Measurements from ENCODE around the gene ZNF628.
"Not testable (repeated sequence)": the region's sequence is repeated elsewhere in the genome, so short reads cannot be mapped to it uniquely, and the experiment has no call there.

Gene ZNF628

DNA sequence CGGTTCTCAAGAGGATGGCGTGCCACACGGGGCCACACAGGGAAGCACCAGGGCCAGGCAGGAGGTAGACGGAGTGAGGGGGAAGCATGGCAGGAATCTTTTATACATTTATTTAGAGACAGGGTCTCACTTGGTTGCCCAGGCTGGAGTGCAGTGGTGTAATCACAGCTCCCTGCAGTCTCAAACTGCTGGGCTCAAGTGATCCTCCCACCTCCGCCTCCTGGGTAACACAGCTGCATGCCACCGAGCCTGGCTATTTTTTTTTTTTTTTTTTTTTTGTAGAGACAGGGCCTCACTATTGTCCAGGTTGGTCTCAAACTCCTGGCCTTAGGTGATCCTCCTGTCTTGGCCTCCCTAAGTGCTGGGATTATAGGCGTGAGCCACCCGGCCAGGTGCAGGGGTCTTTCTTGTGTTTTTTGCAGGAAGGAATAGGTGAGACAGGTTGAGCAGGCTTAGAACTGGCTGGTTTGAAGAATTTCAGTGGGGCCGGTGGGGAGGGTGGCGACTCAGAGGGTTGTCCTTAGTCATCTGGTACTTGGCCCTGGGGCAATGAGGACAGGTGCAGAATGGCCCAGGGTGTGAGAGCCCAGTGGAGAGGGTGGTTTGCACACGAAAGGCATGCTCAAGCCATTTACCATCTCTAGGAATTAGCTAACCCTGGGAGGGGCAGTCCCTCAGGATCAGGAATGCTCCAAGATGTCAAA is 19.4 kb downstream of the ZNF628 start:
- TF ChIP-seq, protein P1, sequence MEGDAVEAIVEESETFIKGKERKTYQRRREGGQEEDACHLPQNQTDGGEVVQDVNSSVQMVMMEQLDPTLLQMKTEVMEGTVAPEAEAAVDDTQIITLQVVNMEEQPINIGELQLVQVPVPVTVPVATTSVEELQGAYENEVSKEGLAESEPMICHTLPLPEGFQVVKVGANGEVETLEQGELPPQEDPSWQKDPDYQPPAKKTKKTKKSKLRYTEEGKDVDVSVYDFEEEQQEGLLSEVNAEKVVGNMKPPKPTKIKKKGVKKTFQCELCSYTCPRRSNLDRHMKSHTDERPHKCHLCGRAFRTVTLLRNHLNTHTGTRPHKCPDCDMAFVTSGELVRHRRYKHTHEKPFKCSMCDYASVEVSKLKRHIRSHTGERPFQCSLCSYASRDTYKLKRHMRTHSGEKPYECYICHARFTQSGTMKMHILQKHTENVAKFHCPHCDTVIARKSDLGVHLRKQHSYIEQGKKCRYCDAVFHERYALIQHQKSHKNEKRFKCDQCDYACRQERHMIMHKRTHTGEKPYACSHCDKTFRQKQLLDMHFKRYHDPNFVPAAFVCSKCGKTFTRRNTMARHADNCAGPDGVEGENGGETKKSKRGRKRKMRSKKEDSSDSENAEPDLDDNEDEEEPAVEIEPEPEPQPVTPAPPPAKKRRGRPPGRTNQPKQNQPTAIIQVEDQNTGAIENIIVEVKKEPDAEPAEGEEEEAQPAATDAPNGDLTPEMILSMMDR (IDR thresholded peaks at IDR 0.05; ENCODE audit: borderline replicate concordance, insufficient read depth, low read depth, low read length): no peak
- H3K4me3 ChIP-seq (ENCODE audit: low read depth, low read length): no peak overlapping the region

DNA sequence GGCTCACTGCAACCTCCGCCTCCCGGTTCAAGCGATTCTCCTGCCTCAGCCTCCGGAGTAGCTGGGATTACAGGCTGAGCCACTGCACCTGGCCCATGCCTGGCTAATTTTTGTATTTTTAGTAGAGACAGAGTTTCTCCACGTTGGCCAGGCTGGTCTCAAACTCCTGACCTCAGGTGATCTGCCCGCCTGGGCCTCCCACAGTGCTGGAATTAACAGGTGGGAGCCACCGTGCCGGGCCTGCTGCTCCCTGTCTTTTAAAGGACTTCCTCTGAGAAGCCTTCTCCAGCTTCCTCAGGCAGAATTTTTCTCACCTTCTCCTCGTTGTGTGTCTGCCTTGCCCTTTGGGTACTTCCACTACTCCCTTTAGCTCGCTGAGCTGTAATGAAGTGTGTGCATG is 20.4 kb downstream of the ZNF628 start:
- H3K4me3 ChIP-seq (ENCODE audit: low read depth, low read length): not testable (repeated sequence)

DNA sequence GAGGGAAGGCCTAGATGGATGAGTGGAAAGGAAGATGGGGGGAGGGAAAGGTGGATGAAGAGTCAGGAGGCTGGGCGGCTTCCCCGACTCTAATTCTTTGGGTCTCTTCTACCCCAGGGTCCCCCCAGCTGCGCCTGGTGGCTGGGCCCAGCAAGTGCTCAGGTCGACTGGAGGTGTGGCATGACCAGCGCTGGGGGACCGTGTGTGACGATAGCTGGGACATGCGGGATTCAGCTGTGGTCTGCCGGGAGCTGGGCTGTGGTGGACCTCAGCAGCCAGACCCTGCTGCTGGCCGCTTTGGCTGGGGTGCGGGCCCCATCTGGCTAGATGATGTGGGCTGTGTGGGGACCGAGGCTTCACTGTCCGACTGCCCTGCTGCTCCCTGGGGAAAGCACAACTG is 21.3 kb downstream of the ZNF628 start:
- TF ChIP-seq, protein P1 (IDR thresholded peaks at IDR 0.05; ENCODE audit: borderline replicate concordance, insufficient read depth, low read depth, low read length): no peak
- H3K4me3 ChIP-seq (ENCODE audit: low read depth, low read length): no peak overlapping the region

DNA sequence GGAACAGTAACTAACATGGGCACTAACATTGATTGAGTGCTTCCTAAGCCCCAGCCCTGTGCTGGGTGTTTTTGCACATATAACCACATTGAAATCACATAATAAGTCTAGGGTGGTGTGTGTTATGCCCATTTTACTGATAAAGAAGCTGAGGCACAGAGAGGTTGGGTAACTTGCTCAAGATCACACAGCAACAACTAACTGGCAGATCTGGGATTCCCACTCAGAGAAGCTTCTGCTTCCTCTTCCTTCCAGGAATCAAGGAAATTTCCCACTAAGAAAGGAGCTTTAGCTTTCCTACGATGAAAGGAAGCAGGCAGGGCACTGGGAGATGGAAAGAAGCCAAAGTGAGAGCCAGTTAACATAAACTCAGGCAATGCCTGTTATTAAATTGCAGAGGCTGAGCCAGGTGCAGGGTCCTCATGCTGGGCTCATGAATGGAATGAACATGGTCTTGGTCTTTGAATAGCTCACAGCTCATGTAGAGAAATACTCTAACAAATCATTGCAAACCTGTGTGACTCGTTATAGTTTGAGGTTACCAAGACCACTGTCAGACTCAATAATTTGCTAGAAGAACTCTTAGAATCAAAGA is 21.9 kb downstream of the ZNF628 start:
- no peak overlapping the region for H3K4me3 ChIP-seq (ENCODE audit: low read depth, low read length)
- TF ChIP-seq, protein P1 (IDR thresholded peaks at IDR 0.05; ENCODE audit: borderline replicate concordance, insufficient read depth, low read depth, low read length): no peak

DNA sequence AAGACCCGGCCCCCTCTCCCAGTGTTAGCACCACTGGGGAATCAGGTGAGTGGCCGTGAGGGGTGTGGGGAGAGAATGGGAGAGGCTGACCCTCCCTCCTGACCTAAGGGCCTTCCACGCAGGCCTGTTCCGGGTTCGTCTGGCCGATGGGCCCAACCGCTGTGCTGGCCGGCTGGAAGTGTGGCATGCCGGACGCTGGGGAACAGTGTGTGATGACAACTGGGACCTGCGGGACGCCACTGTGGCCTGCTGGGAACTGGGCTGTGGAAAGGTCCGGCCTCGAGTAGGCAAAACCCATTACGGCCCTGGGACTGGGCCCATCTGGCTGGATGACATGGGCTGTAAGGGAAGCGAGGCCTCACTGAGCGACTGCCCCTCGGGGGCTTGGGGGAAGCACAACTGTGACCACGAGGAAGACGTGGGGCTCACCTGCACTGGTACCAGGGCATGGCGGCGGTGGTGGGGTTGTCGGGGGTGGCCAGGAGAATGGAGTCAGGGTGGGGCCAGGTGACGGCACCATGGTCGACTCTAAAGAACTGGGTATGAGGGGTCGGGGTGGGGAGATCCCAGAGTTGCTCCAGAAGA is 24.0 kb downstream of the ZNF628 start:
- no peak overlapping the region for H3K4me3 ChIP-seq (ENCODE audit: low read depth, low read length)
- TF ChIP-seq, protein P1 (IDR thresholded peaks at IDR 0.05; ENCODE audit: borderline replicate concordance, insufficient read depth, low read depth, low read length): no peak

DNA sequence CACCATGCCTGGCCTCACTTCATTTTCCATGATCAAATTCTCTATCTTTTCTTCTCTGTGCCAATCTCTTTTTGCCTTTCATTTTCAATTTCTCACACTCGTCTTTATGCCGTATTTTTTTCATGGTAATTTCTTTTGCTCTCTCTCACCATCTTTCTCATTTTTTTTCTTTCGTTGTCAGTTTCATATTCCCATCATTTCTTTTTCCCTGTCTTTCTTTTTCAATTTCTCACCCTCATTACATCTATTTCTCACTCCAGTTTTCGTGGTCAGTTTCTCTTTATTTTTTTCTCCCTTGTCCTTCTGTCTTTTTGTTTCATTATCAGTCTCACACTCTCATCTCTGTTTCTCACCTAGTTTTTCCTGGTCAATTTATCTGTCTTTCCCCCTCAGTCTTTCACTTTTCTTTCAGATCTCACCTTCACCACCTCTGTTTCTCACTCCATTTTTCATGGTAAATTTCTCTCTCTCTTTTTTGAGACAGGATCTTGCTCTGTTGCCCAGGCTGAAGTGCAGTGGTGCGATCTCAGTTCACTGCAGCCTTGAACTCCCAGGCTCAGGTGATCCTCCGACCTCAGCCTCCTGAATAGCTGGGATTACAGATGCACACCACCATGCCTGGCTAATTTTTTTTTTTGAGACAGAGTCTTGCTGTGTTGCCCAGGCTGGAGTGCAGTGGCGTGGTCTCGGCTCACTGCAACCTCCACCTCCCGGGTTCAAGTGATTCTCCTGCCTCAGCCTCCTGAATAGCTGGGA is 26.0 kb downstream of the ZNF628 start:
- TF ChIP-seq, protein P1 (IDR thresholded peaks at IDR 0.05; ENCODE audit: borderline replicate concordance, insufficient read depth, low read depth, low read length): no peak
- H3K4me3 ChIP-seq (ENCODE audit: low read depth, low read length): no peak overlapping the region

DNA sequence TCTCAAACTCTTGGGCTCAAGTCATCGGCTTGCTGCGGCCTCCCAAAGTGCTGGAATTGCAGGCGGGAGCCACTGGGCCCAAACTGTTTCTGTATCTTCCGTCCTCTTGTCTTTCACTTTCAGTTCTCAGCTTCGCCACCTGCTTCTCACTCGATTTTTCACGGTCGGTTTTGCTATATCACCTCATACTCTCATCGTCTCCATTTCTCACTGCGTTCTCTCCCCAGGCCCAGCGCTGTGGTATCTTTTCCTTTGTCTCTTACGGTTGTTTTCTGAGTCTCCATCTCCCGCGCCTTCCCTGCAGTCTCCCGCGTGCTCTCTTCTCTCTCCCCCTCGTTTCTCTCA is 26.7 kb downstream of the ZNF628 start:
- H3K4me3 ChIP-seq (ENCODE audit: low read depth, low read length): no peak overlapping the region
- TF ChIP-seq, protein P1 (IDR thresholded peaks at IDR 0.05; ENCODE audit: borderline replicate concordance, insufficient read depth, low read depth, low read length): no peak

Data from GM12875 (cell line).